Lower leg skin (tissue), 4 donors: ENCODE data around the gene RNASEH1. TPM values are rescaled to one million over a fixed set of nuclear protein-coding genes. Genes with fewer than 3 reads are reported as not detected.
A peak's percentile ranks its signal among the peaks of the same experiment; 100 is the strongest.

Source experiments
- DNase-seq, 2 donors: peaks; one replicate each; pipeline ENCODE4 v3.0.0-alpha.2; 2019; ENCODE audit warnings: low spot score in 2 of 2
- H3K4me3 ChIP-seq: fragments of 200-600 bp; sonication (generic); 2 replicates; pipeline ENCODE4 v1.5.1; 2017; ENCODE audit warnings: mild to moderate bottlenecking, low read depth; ENCODE audit not compliant: poor library complexity, severe bottlenecking
- CTCF ChIP-seq, 3 donors: fragments of 450-650 bp; IDR thresholded peaks; one replicate each; pipeline ENCODE4 v1.5.1; 2016; ENCODE audit warnings: antibody characterized with exemption in 3 of 3, mild to moderate bottlenecking in 3 of 3, moderate library complexity in 2 of 3
- POLR2A ChIP-seq, 2 donors: fragments of 450-650 bp; IDR thresholded peaks; one replicate each; pipeline ENCODE4 v1.6.1; 2016 to 2017; ENCODE audit warnings: antibody characterized with exemption in 2 of 2, mild to moderate bottlenecking in 1 of 2, moderate library complexity in 1 of 2
- WGBS, 2 donors: methylation state at CpG; one replicate each; pipeline ENCODE4 v1.1.5; 2018; 5-methylcytosine and 5-hydroxymethylcytosine counted together
- intact Hi-C: fragments of 100-400 bp; cut with DNase I; formaldehyde crosslinking; loops from one replicate; pipeline ENCODE4 v1.15.0; 2023; ENCODE audit warnings: low total_unique reads
- total RNA-seq, 4 donors: library from RNA; depleted of rRNA; stranded (reverse); fragments of >200 nt; gene quantifications; one replicate each; pipeline ENCODE4 v1.1.0, GENCODE V29; 2016

RNASEH1 gene
- total RNA-seq = 10 to 100 TPM; 10.7 to 17.1 (median 14.4) TPM

- TF ChIP-seq POLR2A (IDR thresholded peaks at IDR 0.05) (peak in 1 of 2 donors; percentile 69), CTCF (IDR thresholded peaks at IDR 0.05) (no peak)
Measured at GRCh38 chr2:3558205-3559014, at the start of gene RNASEH1. RNASEH1 (minus strand) TSS chr2:3558333; CDS start chr2:3558260, 73 bp downstream.

GRCh38 chr2:3606370-3607201, 48.5 kb upstream of the RNASEH1 start:
- intact Hi-C loops = no loop called here
- no peak for TF ChIP-seq POLR2A (IDR thresholded peaks at IDR 0.05)
- no peak for TF ChIP-seq CTCF (IDR thresholded peaks at IDR 0.05)
- WGBS, 2 donors = 84 to 90% methylated on average over 36 to 37 of the region's 37 CpGs
- DNase-seq = peak in 1 of 2 donors; percentile 73
- H3K4me3 ChIP-seq = no peak overlapping the region

More at GRCh38 chr2:3558205-3559014, at the start of gene RNASEH1:
- 1 to 3% methylated on average over 31 to 59 of the region's 67 CpGs for WGBS, 2 donors
- peak; percentile 95 to 99 for DNase-seq
- peak within 1 kb of the TSS; percentile 99 for H3K4me3 ChIP-seq
- intact Hi-C loops = no loop called here

GRCh38 chr2:3606028-3606369, 47.9 kb upstream of the RNASEH1 start:
- no peak for DNase-seq
- WGBS, 2 donors = 92 to 95% methylated on average over 11 of the region's 11 CpGs
- no peak overlapping the region for H3K4me3 ChIP-seq
- intact Hi-C loops = no loop called here
- no peak for TF ChIP-seq POLR2A (IDR thresholded peaks at IDR 0.05)
- no peak for TF ChIP-seq CTCF (IDR thresholded peaks at IDR 0.05)

GRCh38 chr2:3604991-3605961, 47.1 kb upstream of the RNASEH1 start:
- H3K4me3 ChIP-seq = no peak overlapping the region
- TF ChIP-seq CTCF (IDR thresholded peaks at IDR 0.05) = no peak
- no peak for TF ChIP-seq POLR2A (IDR thresholded peaks at IDR 0.05)
- 58 to 70% methylated on average over 32 to 34 of the region's 44 CpGs for WGBS, 2 donors
- DNase-seq = peak in 1 of 2 donors; percentile 72
- intact Hi-C loops = no loop called here

- intact Hi-C loops = no loop called here
- WGBS, 2 donors = 78 to 92% methylated on average over 14 to 16 of the region's 16 CpGs
- DNase-seq = peak in 1 of 2 donors; percentile 17
- TF ChIP-seq CTCF (IDR thresholded peaks at IDR 0.05) (no peak), POLR2A (IDR thresholded peaks at IDR 0.05) (no peak)
- H3K4me3 ChIP-seq = no peak overlapping the region
Measured at GRCh38 chr2:3604207-3604877, 46.2 kb upstream of the RNASEH1 start.
